ENCODE measurements around the gene HDAC4. TPM values are rescaled to one million over a fixed set of nuclear protein-coding genes. Genes with fewer than 3 reads are reported as not detected.

The HDAC4 gene
- total and polyA plus RNA-seq, 9 of the 15 experiments (the other 6 are each of a cell fraction or from before 2014, with no cell fraction given): 0.11 to 20.2 (median 4.0) TPM

GRCh38 chr2:239154971-239155805, 245.6 kb downstream of the HDAC4 start:
- H3K36me3 ChIP-seq (ENCODE audit: control insufficient read depth, insufficient read depth, low read length): no peaks in the 10 kb centered on the region; the same call in 2 of the 3 replicates
- FAIRE-seq: no peak
- no peaks in the 10 kb centered on the region for H3K27me3 ChIP-seq (ENCODE audit: control insufficient read depth in 2 of 2, insufficient read depth in 2 of 2, low read length in 2 of 2)
- BruUV-seq (replicated peaks): no TSS peak
- no peaks in the 10 kb centered on the region for H3K9me1 ChIP-seq (ENCODE audit: control insufficient read depth, insufficient read depth, low read length)
- no peak overlapping the region for H3K27ac ChIP-seq (ENCODE audit: extremely low read depth, low read depth, low read length)
- H3K4me1 ChIP-seq (replicated peaks in 1 of 2; ENCODE audit: control insufficient read depth in 2 of 2, insufficient read depth in 2 of 2, low read length in 2 of 2): peaks cover 0 to 11% of the 10 kb centered on the region in 2 experiments; a peak in 2 of 5 replicates
- no peak overlapping the region for H3K9ac ChIP-seq (ENCODE audit: insufficient read depth in 1 of 2, low read depth in 2 of 2, low read length in 2 of 2)
- 82% methylated on average over 9 of the region's 19 CpGs for WGBS (ENCODE audit: insufficient coverage, low coverage, missing lambda C conversion rate)
- no peak overlapping the region for H3K4me2 ChIP-seq (ENCODE audit: insufficient read depth, low read length)
- H3K9me3 ChIP-seq (replicated peaks; ENCODE audit: control insufficient read depth, insufficient read depth, low read depth, low read length): no peaks in the 10 kb centered on the region
- ChIA-PET POLR2A (interaction anchor here (0.6 kb wide), 1 partner anchor 167 kb away, joined by 3 read pairs; no protein-coding TSS in a partner anchor), CTCF (ENCODE audit: low intra/inter-chr PET ratio) (no interaction called here)
- no peak overlapping the region for H3K4me3 ChIP-seq
- TF ChIP-seq RBM22 (IDR thresholded peaks at IDR 0.05; ENCODE audit: low read depth, low read length, poor library complexity, severe bottlenecking) (no peak), ZNF668 (CRISPR knock-in tag; IDR thresholded peaks at IDR 0.05) (no peak), TGIF2 (CRISPR knock-in tag; IDR thresholded peaks at IDR 0.05) (no peak), TCF7 (IDR thresholded peaks at IDR 0.05; ENCODE audit: borderline replicate concordance) (no peak), ZNF830 (CRISPR knock-in tag; IDR thresholded peaks at IDR 0.05) (no peak), MTF1 (CRISPR knock-in tag; IDR thresholded peaks at IDR 0.05; ENCODE audit: borderline replicate concordance) (no peak)
- in situ Hi-C loops (cut with MboI): no loop called here
- no peaks in the 10 kb centered on the region for H3K79me2 ChIP-seq (ENCODE audit: control insufficient read depth, insufficient read depth, low read length)
- H2AFZ ChIP-seq (ENCODE audit: low read depth, low read length): no peak overlapping the region
- DNase-seq (ENCODE audit: extremely low read depth in 1 of 4, low spot score in 3 of 4): no peak
- ATAC-seq: no peak
- H4K20me1 ChIP-seq (replicated peaks; ENCODE audit: control insufficient read depth, insufficient read depth, low read length): no peaks in the 10 kb centered on the region
- intact Hi-C loops (cut with micrococcal nuclease): no loop called here
